T-cell (primary cell): ENCODE measurements around the gene DNAJB12. TPM values are rescaled to one million over a fixed set of nuclear protein-coding genes. Genes with fewer than 3 reads are reported as not detected.
A peak's percentile ranks its signal among the peaks of the same experiment; 100 is the strongest.

Experiments
- ATAC-seq, 4 experiments: fragments of 200-7000 bp in 3 of 4; fragments of 150-1000 bp in 1 of 4; cut with Tn5 transposase; replicated peaks in 1 of 4; 1 replicate in 3 of 4; 2 replicates in 1 of 4; pipeline ENCODE4 v1.10.0; 2021; ENCODE audit warnings: moderate library complexity in 3 of 4, mild to moderate bottlenecking in 2 of 4, moderate number of reproducible peaks in 1 of 4
- CTCF ChIA-PET, 2 donors: fragments of 300-600 bp; sonication (Branson Sonifier 250); formaldehyde crosslinking; loops; one replicate each; lab custom pipeline; 2022; ENCODE audit warnings: antibody characterized with exemption in 2 of 2; lab: Charles Lee
- POLR2A ChIA-PET, 2 donors: fragments of 300-600 bp; sonication (Branson Sonifier 250); formaldehyde crosslinking; loops; one replicate each; lab custom pipeline; 2022; ENCODE audit warnings: antibody characterized with exemption in 2 of 2; lab: Charles Lee
- DNase-seq, 35 experiments: peaks; one replicate each; pipeline versions ENCODE4 v3.0.0 to v3.0.0-alpha.2; 2013 to 2023
- H3K27ac ChIP-seq: one replicate; pipeline ENCODE4 v1.5.1; 2013; ENCODE audit warnings: low read length
- H3K27me3 ChIP-seq, 2 experiments: replicated peaks in 1 of 2; 1 replicate in 1 of 2; 2 replicates in 1 of 2; pipeline versions ENCODE4 v1.6.1 to v1.7.0; 2013; ENCODE audit warnings: low read length in 1 of 2, mixed read lengths in 1 of 2; ENCODE audit not compliant: control insufficient read depth in 2 of 2, insufficient read depth in 2 of 2; ENCODE audit errors: extremely low read depth in 1 of 2
- H3K36me3 ChIP-seq, 2 donors: 1 replicate in 1 of 2; 2 replicates in 1 of 2; pipeline versions ENCODE4 v1.6.1 to v1.7.0; 2013; ENCODE audit warnings: low read length in 1 of 2; ENCODE audit not compliant: control insufficient read depth in 2 of 2, insufficient read depth in 1 of 2; ENCODE audit errors: extremely low read depth in 1 of 2
- H3K4me1 ChIP-seq, 2 experiments: 1 replicate in 1 of 2; 2 replicates in 1 of 2; pipeline versions ENCODE4 v1.6.1 to v1.7.0; 2013; ENCODE audit warnings: low read length in 2 of 2, mixed read lengths in 1 of 2; ENCODE audit not compliant: insufficient read depth in 2 of 2, control insufficient read depth in 1 of 2; ENCODE audit errors: extremely low read depth in 1 of 2
- H3K4me3 ChIP-seq, 2 donors: 1 replicate in 1 of 2; 2 replicates in 1 of 2; pipeline versions ENCODE4 v1.5.1 to v1.7.0; 2013; ENCODE audit warnings: mild to moderate bottlenecking in 2 of 2, low read length in 1 of 2, moderate library complexity in 1 of 2; ENCODE audit not compliant: control insufficient read depth in 1 of 2; ENCODE audit errors: extremely low read depth in 1 of 2
- H3K9me3 ChIP-seq: 2 replicates; pipeline ENCODE4 v1.7.0; 2013
- H3K27ac Mint-ChIP-seq, 2 donors: one replicate each; pipeline ENCODE4 v1.8.0; 2020 to 2021; ENCODE audit warnings: mild to moderate bottlenecking in 2 of 2, mixed read lengths in 2 of 2
- H3K27me3 Mint-ChIP-seq, 2 donors: one replicate each; pipeline ENCODE4 v1.8.0; 2021 to 2022; ENCODE audit warnings: mixed read lengths in 2 of 2
- H3K36me3 Mint-ChIP-seq: one replicate; pipeline ENCODE4 v1.8.0; 2021; ENCODE audit warnings: mixed read lengths
- H3K4me1 Mint-ChIP-seq, 3 donors: one replicate each; pipeline ENCODE4 v1.8.0; 2020 to 2022; ENCODE audit warnings: mixed read lengths in 3 of 3, mild to moderate bottlenecking in 1 of 3
- H3K4me3 Mint-ChIP-seq, 3 donors: one replicate each; pipeline ENCODE4 v1.8.0; 2020 to 2022; ENCODE audit warnings: mild to moderate bottlenecking in 3 of 3, mixed read lengths in 3 of 3, moderate library complexity in 3 of 3
- H3K9me3 Mint-ChIP-seq, 3 donors: one replicate each; pipeline ENCODE4 v1.8.0; 2020 to 2022; ENCODE audit warnings: mixed read lengths in 3 of 3
- WGBS: methylation state at CpG from one replicate; pipeline ENCODE4 v1.1.5; 2013; ENCODE audit warnings: missing lambda C conversion rate; ENCODE audit not compliant: insufficient coverage; 5-methylcytosine and 5-hydroxymethylcytosine counted together
- total RNA-seq, 35 experiments: library from RNA in 6 of 35; stranded (reverse) in 6 of 35; fragments of 120-200 nt in 1 of 35; gene quantifications; one replicate each; pipeline versions ENCODE4 v1.2.1 to v1.2.4 and lab custom pipeline; 2013 to 2026

DNAJB12 gene
- total RNA-seq, 5 donors from 2014 or later (not counting 1 experiment from before 2014, with no cell fraction given): 27.1 to 41.4 (median 31.2) TPM

DNA sequence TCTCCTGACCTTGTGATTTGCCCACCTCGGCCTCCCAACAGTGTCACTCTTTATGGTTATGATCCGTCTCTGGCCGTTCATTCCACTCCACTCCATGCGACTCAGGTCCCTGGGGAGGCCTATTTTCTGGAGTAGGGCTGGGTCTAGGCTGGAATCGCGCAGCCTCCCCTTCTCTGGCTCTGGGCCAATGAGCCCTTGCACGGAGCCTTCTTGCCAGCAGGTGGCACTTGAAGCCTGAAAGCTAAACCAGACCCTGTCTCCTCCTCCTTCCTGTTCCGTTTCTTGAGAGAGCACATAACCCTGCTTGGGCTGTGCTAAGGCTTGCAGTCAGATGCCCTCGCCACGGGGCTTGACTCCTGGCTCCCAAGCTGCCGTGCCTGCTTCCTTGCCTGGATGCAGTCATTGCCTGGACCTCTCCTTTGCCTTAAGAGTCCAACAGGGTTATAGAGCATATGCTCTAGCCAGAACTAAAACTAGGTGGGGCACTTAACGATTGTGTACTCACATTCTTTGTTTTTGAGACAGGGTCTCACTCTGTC is 9.6 kb upstream of the DNAJB12 start:
- Histone ChIP-seq H3K4me1 (peaks cover 0 to 23% of the 10 kb centered on the region in 2 experiments), H3K36me3 (peaks cover 0 to 4% of the 10 kb centered on the region in 2 donors), H3K4me3 (peak overlapping the region in 1 of 2 donors; percentile 19), H3K9me3 (no peaks in the 10 kb centered on the region), H3K27ac (peak overlapping the region; percentile 63), H3K27me3 (peaks cover 0 to 3% of the 10 kb centered on the region in 2 experiments)
- Mint-ChIP-seq H3K27ac (peak overlapping the region; percentile 80 to 91), H3K36me3 (peaks cover 8% of the 10 kb centered on the region), H3K27me3 (no peaks in the 10 kb centered on the region), H3K9me3 (no peaks in the 10 kb centered on the region), H3K4me1 (peaks cover 15 to 21% (median 19%) of the 10 kb centered on the region in 3 donors), H3K4me3 (peak overlapping the region in 2 of 3 donors; percentile 25 to 56)
- ChIA-PET POLR2A (no interaction called here), CTCF (interaction anchor here (0.6 to 2.6 kb wide), 13 partner anchors 10 to 795 kb away, joined by 3 to 30 read pairs (median 4); partner anchors contain the start of gene ANAPC16 (in 1 of the 2))
- peak; percentile 67 to 91 (median 82) for DNase-seq
- peak; percentile 98 to 99 (median 99) for ATAC-seq
- WGBS: 0% methylated on average over 6 of the region's 12 CpGs

DNA sequence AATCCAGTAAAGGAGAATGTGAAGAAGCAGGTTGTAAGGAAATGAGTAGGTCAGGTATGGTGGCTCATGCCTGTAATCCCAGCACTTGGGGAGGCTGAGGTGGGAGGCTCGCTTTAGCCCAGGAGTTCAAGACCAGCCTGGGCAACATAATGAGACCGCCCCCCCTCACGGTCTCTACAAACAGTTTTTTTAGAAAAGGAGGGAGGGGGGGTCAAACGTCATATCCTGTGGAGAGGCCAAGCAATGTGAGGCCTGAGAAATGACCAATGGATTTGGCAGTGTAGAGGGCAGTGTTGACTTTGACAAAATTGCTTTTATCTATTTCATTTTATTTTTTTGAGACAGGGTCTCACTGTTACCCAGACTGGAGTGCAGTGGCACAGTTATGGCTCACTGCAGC is 2.3 kb upstream of the DNAJB12 start:
- no peak for DNase-seq
- ATAC-seq: no peak
- no peaks in the 10 kb centered on the region for H3K9me3 Mint-ChIP-seq
- H3K27me3 Mint-ChIP-seq: no peaks in the 10 kb centered on the region
- no peak overlapping the region for H3K4me3 Mint-ChIP-seq
- Histone ChIP-seq H3K4me1 (peaks cover 6 to 22% of the 10 kb centered on the region in 2 experiments), H3K36me3 (no peaks in the 10 kb centered on the region), H3K27ac (no peak overlapping the region), H3K9me3 (no peaks in the 10 kb centered on the region), H3K4me3 (no peak overlapping the region), H3K27me3 (no peaks in the 10 kb centered on the region)
- POLR2A ChIA-PET: interaction anchor here in 1 of 2 donors (0.8 kb wide), 1 partner anchor 476 kb away, joined by 4 read pairs; no protein-coding TSS in a partner anchor
- WGBS: no CpG with 5 or more reads among the region's 4 CpGs
- CTCF ChIA-PET: no interaction called here
- no peak overlapping the region for H3K27ac Mint-ChIP-seq
- H3K4me1 Mint-ChIP-seq: peaks cover 27 to 31% (median 28%) of the 10 kb centered on the region in 3 donors
- peaks cover 5% of the 10 kb centered on the region for H3K36me3 Mint-ChIP-seq

DNA sequence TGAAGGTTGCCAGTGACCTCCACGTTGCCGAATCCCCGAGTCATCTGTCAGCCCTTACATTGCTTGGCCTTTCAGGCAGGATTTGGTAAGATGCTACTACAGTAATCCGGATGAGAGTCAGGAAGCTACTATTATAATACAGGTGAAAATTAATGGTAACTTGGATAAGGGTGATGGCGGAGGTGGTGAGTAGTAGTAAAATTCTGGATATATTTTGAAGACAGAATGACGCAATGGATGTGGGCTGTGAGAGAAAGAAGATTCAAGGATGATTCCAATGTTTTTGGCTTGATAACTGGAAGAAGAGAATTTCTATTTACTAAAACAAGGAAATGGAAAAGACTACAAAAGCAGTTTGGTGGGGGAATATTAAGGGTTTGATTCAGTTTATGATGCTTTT is 1.4 kb upstream of the DNAJB12 start:
- CTCF ChIA-PET: interaction anchor here in 1 of 2 donors (0.6 kb wide), 1 partner anchor 13 kb away, joined by 3 read pairs; no protein-coding TSS in a partner anchor
- Mint-ChIP-seq H3K27ac (peak overlapping the region in 1 of 2 donors; percentile 12), H3K4me1 (peaks cover 36 to 40% (median 36%) of the 10 kb centered on the region in 3 donors), H3K27me3 (no peaks in the 10 kb centered on the region), H3K36me3 (peaks cover 13% of the 10 kb centered on the region), H3K9me3 (no peaks in the 10 kb centered on the region), H3K4me3 (peak overlapping the region in 2 of 3 donors; percentile 54 to 97)
- 100% methylated on average over 5 of the region's 6 CpGs for WGBS
- POLR2A ChIA-PET: no interaction called here
- H3K27ac ChIP-seq: no peak overlapping the region
- H3K4me3 ChIP-seq: no peak overlapping the region
- H3K27me3 ChIP-seq: no peaks in the 10 kb centered on the region
- DNase-seq (no peak), ATAC-seq (no peak)
- no peaks in the 10 kb centered on the region for H3K9me3 ChIP-seq
- peaks cover 6 to 26% of the 10 kb centered on the region in 2 experiments for H3K4me1 ChIP-seq
- H3K36me3 ChIP-seq: peaks cover 0 to 2% of the 10 kb centered on the region in 2 donors

DNA sequence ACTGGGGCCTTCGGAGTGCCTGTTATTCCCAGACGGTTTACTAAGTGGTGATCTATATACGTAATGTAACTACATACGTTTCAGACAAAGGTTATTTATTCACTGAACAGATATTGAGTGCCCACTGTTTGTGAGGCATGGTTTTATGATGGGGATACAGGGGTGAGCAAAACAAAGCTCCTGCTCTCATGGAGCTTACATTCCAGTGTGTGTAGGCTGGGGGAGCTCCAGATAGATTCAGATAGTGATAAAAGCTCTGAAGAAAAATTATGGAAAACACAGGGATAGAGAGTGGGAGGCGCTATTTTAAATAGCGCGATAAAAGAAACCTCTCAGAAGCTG is 466 bp upstream of the DNAJB12 start:
- peak overlapping the region; percentile 96 to 98 for H3K27ac Mint-ChIP-seq
- Histone ChIP-seq H3K27ac (peak overlapping the region; percentile 97), H3K9me3 (no peaks in the 10 kb centered on the region), H3K4me3 (peak overlapping the region; percentile 92 to 99), H3K27me3 (no peaks in the 10 kb centered on the region), H3K4me1 (peaks cover 6 to 28% of the 10 kb centered on the region in 2 experiments), H3K36me3 (peaks cover 0 to 8% of the 10 kb centered on the region in 2 donors)
- no CpG with 5 or more reads among the region's 7 CpGs for WGBS
- no peaks in the 10 kb centered on the region for H3K27me3 Mint-ChIP-seq
- ChIA-PET CTCF (interaction anchor here in 1 of 2 donors (0.5 to 0.6 kb wide), 2 partner anchors 146 to 224 kb away, joined by 3 read pairs; no protein-coding TSS in a partner anchor), POLR2A (interaction anchor here in 1 of 2 donors (0.8 kb wide), 1 partner anchor 275 kb away, joined by 4 read pairs; no protein-coding TSS in a partner anchor)
- H3K4me3 Mint-ChIP-seq: peak overlapping the region; percentile 94 to 98 (median 97)
- ATAC-seq (peak in 1 of 4 experiments; percentile 10), DNase-seq (no peak)
- H3K36me3 Mint-ChIP-seq: peaks cover 19% of the 10 kb centered on the region
- no peaks in the 10 kb centered on the region for H3K9me3 Mint-ChIP-seq
- H3K4me1 Mint-ChIP-seq: peaks cover 39 to 47% (median 43%) of the 10 kb centered on the region in 3 donors

DNA sequence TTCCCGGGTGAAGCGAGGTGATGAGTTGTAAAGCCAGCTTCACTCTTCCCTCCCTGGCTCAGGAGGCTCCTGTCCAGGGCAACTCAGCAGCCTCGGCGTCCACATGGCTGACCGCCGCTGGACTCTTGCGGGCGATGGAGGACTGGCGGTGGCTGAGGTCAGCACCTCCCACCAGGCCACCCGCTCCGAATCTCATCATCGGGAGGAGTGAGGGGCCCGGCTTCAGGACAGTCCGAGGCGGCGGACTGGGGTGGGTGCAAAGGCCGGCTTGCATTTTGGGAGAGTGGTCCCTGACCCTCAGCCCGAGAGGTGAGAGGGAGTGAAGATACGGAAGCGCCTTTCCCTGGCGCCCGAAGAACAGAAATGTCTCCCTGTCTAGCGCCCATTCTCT is 759 bp downstream of the DNAJB12 start:
- no peaks in the 10 kb centered on the region for H3K9me3 ChIP-seq
- H3K4me1 ChIP-seq: peaks cover 6 to 31% of the 10 kb centered on the region in 2 experiments
- peaks cover 29% of the 10 kb centered on the region for H3K36me3 Mint-ChIP-seq
- peak overlapping the region; percentile 96 to 98 for H3K27ac Mint-ChIP-seq
- ATAC-seq (no peak), DNase-seq (no peak)
- 5% methylated on average over 4 of the region's 23 CpGs for WGBS
- H3K4me3 Mint-ChIP-seq: peak overlapping the region; percentile 94 to 98 (median 97)
- ChIA-PET CTCF (no interaction called here), POLR2A (interaction anchor here in 1 of 2 donors (0.6 kb wide), 1 partner anchor 20 kb away, joined by 3 read pairs; no protein-coding TSS in a partner anchor)
- H3K27me3 Mint-ChIP-seq: no peaks in the 10 kb centered on the region
- peak overlapping the region; percentile 92 to 99 for H3K4me3 ChIP-seq
- H3K36me3 ChIP-seq: peaks cover 0 to 19% of the 10 kb centered on the region in 2 donors
- H3K27ac ChIP-seq: peak overlapping the region; percentile 97
- H3K4me1 Mint-ChIP-seq: peaks cover 48 to 56% (median 53%) of the 10 kb centered on the region in 3 donors
- H3K9me3 Mint-ChIP-seq: no peaks in the 10 kb centered on the region
- H3K27me3 ChIP-seq: no peaks in the 10 kb centered on the region

DNA sequence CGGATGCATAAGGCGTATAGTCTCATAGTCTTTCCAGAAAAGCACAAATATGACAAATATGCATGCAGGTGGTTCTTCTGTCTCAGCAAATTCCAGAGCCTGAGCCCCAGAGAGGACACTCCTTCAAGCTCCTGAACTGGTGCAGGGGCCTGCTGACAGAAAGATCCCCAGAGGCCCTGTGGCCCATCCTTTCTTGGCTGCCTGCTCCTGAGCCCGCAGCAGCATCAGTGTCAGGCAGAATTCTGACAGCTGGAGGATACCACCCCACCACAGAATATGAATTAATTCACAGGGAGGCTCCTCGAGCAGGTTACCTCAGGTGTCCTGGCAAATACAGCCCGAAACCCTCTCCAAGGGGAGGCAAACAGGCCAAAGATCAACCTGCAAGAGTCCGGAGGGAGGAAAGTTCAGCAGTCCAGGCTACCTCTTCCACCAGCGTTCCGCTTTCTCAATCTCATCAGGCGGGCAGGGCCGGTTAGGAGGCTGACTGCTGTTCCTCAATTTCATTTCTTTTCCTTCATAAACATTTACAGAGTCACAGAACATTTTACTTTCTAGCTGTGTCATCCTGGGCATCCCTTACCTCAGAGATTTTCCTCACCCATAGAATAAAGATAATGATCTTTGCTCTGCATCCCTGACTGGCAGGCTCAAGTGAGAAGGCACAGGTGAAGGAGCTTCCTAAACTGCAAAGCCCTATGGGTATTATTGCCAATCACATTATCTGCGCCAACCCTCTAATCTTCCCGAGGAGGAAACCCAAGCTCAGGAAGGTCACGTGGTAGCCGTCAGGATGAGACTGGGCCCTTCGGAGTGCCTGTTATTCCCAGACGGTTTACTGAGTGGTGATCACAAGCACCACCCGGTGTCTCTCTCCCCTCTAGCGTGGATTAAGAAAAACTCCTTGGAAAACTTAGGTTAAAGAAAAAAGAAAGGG is 1.4 kb downstream of the DNAJB12 start:
- ChIA-PET CTCF (no interaction called here), POLR2A (interaction anchor here (0.6 kb wide), 2 partner anchors 19 to 742 kb away, joined by 3 read pairs; no protein-coding TSS in a partner anchor)
- WGBS: 91% methylated on average over 6 of the region's 18 CpGs
- ATAC-seq (no peak), DNase-seq (no peak)
- H3K36me3 Mint-ChIP-seq: peaks cover 33% of the 10 kb centered on the region
- H3K4me3 Mint-ChIP-seq: peak overlapping the region; percentile 94 to 98 (median 97)
- H3K27ac ChIP-seq: no peak overlapping the region
- H3K4me3 ChIP-seq: peak overlapping the region; percentile 92 to 99
- peaks cover 48 to 60% (median 53%) of the 10 kb centered on the region in 3 donors for H3K4me1 Mint-ChIP-seq
- no peaks in the 10 kb centered on the region for H3K27me3 ChIP-seq
- H3K9me3 ChIP-seq: no peaks in the 10 kb centered on the region
- peaks cover 5 to 26% of the 10 kb centered on the region in 2 donors for H3K36me3 ChIP-seq
- H3K27me3 Mint-ChIP-seq: no peaks in the 10 kb centered on the region
- H3K9me3 Mint-ChIP-seq: no peaks in the 10 kb centered on the region
- H3K4me1 ChIP-seq: peaks cover 6 to 31% of the 10 kb centered on the region in 2 experiments
- peak overlapping the region; percentile 96 to 98 for H3K27ac Mint-ChIP-seq
